Liver (tissue), 9 donors: ENCODE measurements around the gene RNF183. TPM values are rescaled to one million over a fixed set of nuclear protein-coding genes. Genes with fewer than 3 reads are reported as not detected.

ENCODE experiments used
- DNase-seq: peaks from one replicate; pipeline ENCODE4 v3.0.0-alpha.2; 2017; ENCODE audit warnings: low spot score
- H3K27ac ChIP-seq, 2 donors: one replicate each; pipeline ENCODE4 v1.7.0; 2013; ENCODE audit warnings: inconsistent platforms in 2 of 2, low read length in 2 of 2, control low read depth in 1 of 2, low read depth in 1 of 2, mild to moderate bottlenecking in 1 of 2
- H3K27me3 ChIP-seq, 4 donors: one replicate each; pipeline versions ENCODE4 v1.6.1 to v1.7.0; 2013; ENCODE audit warnings: low read length in 3 of 4, inconsistent platforms in 1 of 4, mild to moderate bottlenecking in 1 of 4, moderate library complexity in 1 of 4; ENCODE audit not compliant: control insufficient read depth in 4 of 4, insufficient read depth in 4 of 4
- H3K36me3 ChIP-seq, 4 donors: one replicate each; pipeline versions ENCODE4 v1.6.1 to v1.7.0; 2013; ENCODE audit warnings: low read length in 3 of 4, mild to moderate bottlenecking in 3 of 4, low read depth in 1 of 4, moderate library complexity in 1 of 4; ENCODE audit not compliant: control insufficient read depth in 4 of 4, insufficient read depth in 3 of 4
- H3K4me1 ChIP-seq, 4 donors: one replicate each; pipeline versions ENCODE4 v1.6.1 to v1.7.0; 2013; ENCODE audit warnings: low read length in 3 of 4, mild to moderate bottlenecking in 3 of 4, moderate library complexity in 1 of 4; ENCODE audit not compliant: control insufficient read depth in 4 of 4, insufficient read depth in 4 of 4
- H3K4me3 ChIP-seq, 3 donors: one replicate each; pipeline versions ENCODE4 v1.6.1 to v1.7.0; 2013; ENCODE audit warnings: low read length in 3 of 3, control low read depth in 1 of 3, low read depth in 1 of 3, mild to moderate bottlenecking in 1 of 3
- H3K9ac ChIP-seq, 2 donors: one replicate each; pipeline ENCODE4 v1.7.0; 2013; ENCODE audit warnings: low read length in 2 of 2, mild to moderate bottlenecking in 2 of 2, moderate library complexity in 2 of 2, control low read depth in 1 of 2, low read depth in 1 of 2
- H3K9me3 ChIP-seq, 4 donors: one replicate each; pipeline versions ENCODE4 v1.6.1 to v1.7.0; 2013; ENCODE audit warnings: low read length in 3 of 4; ENCODE audit not compliant: control insufficient read depth in 4 of 4
- ATF3 ChIP-seq: IDR thresholded peaks from 2 replicates; pipeline ENCODE4 v1.6.1; 2016; ENCODE audit warnings: antibody characterized with exemption
- CTCF ChIP-seq: fragments of 150-350 bp; IDR thresholded peaks from 2 replicates; pipeline ENCODE4 v1.5.1; 2017; ENCODE audit warnings: improper control_type of control experiment, low read depth, low read length; ENCODE audit not compliant: missing input control
- EGR1 ChIP-seq, 2 donors: IDR thresholded peaks; 2 replicates each; pipeline ENCODE4 v1.6.1; 2016 to 2018; ENCODE audit warnings: antibody characterized with exemption in 2 of 2, low read depth in 2 of 2
- FOXA1 ChIP-seq: IDR thresholded peaks from 2 replicates; pipeline ENCODE4 v1.6.1; 2016; ENCODE audit warnings: antibody characterized with exemption
- FOXA2 ChIP-seq: IDR thresholded peaks from 2 replicates; pipeline ENCODE4 v1.6.1; 2016; ENCODE audit warnings: antibody characterized with exemption
- GABPA ChIP-seq, 2 donors: IDR thresholded peaks in 1 of 2; conservative IDR thresholded peaks in 1 of 2; 2 replicates each; pipeline ENCODE4 v1.6.1; 2016; ENCODE audit warnings: antibody characterized with exemption in 2 of 2, mild to moderate bottlenecking in 1 of 2, moderate library complexity in 1 of 2
- HNF4A ChIP-seq, 2 donors: conservative IDR thresholded peaks; 2 replicates each; pipeline ENCODE4 v1.6.1; 2016; ENCODE audit warnings: antibody characterized with exemption in 2 of 2, mild to moderate bottlenecking in 2 of 2
- HNF4G ChIP-seq: IDR thresholded peaks from 2 replicates; pipeline ENCODE4 v1.6.1; 2016; ENCODE audit warnings: antibody characterized with exemption
- JUND ChIP-seq, 2 donors: IDR thresholded peaks; 2 replicates each; pipeline ENCODE4 v1.6.1; 2016; ENCODE audit warnings: antibody characterized with exemption in 2 of 2
- MAX ChIP-seq: IDR thresholded peaks from 2 replicates; pipeline ENCODE4 v1.6.1; 2016; ENCODE audit warnings: antibody characterized with exemption
- NR2F2 ChIP-seq: IDR thresholded peaks from 2 replicates; pipeline ENCODE4 v1.6.1; 2016; ENCODE audit warnings: antibody characterized with exemption
- RAD21 ChIP-seq, 2 donors: IDR thresholded peaks; 2 replicates each; pipeline ENCODE4 v1.6.1; 2016; ENCODE audit warnings: antibody characterized with exemption in 2 of 2, mild to moderate bottlenecking in 2 of 2
- REST ChIP-seq: IDR thresholded peaks from 2 replicates; pipeline ENCODE4 v1.6.1; 2016; ENCODE audit warnings: antibody characterized with exemption, mild to moderate bottlenecking
- RXRA ChIP-seq, 2 donors: IDR thresholded peaks; 2 replicates each; pipeline ENCODE4 v1.6.1; 2017 to 2018; ENCODE audit warnings: antibody characterized with exemption in 2 of 2, mild to moderate bottlenecking in 1 of 2
- SP1 ChIP-seq: IDR thresholded peaks from 2 replicates; pipeline ENCODE4 v1.6.1; 2018; ENCODE audit warnings: antibody characterized with exemption, mild to moderate bottlenecking
- TAF1 ChIP-seq: conservative IDR thresholded peaks from 2 replicates; pipeline ENCODE4 v1.6.1; 2016; ENCODE audit warnings: antibody characterized with exemption, mild to moderate bottlenecking
- YY1 ChIP-seq: IDR thresholded peaks from 2 replicates; pipeline ENCODE4 v1.6.1; 2016; ENCODE audit warnings: antibody characterized with exemption, mild to moderate bottlenecking
- ZBTB33 ChIP-seq: IDR thresholded peaks from 2 replicates; pipeline ENCODE4 v1.6.1; 2016; ENCODE audit warnings: antibody characterized with exemption
- WGBS: extraction: QIAGEN DNeasy Blood & Tissue Kit; methylation state at CpG from one replicate; pipeline ENCODE4 v1.1.7; 2013; 5-methylcytosine and 5-hydroxymethylcytosine counted together
- polyA plus RNA-seq, 2 donors: library from polyadenylated mRNA; stranded (reverse) in 1 of 2; unstranded in 1 of 2; fragments of 200-250 nt in 1 of 2; fragments of >200 nt in 1 of 2; fragmentation: Nextera tagmentation in 1 of 2; extraction: Ambion mirVana in 1 of 2; gene quantifications; one replicate each; pipeline versions ENCODE4 v1.2.1 to v1.2.3, GENCODE V29; 2013 to 2015
- total RNA-seq, 2 donors: library from RNA; depleted of rRNA; stranded (reverse); fragments of >200 nt; gene quantifications; one replicate each; pipeline ENCODE4 v1.2.3, GENCODE V29; 2014
- donor health status: healthy.
- donor health status: healthy.
- donor health status: healthy.
- donor health status: healthy.
- donor health status: healthy.

RNF183 gene
- total and polyA plus RNA-seq, 4 donors, result 0.07 TPM; not detected in 3

GRCh38 chr9:113340011-113340699 lies 37.0 kb upstream of the RNF183 start, which contains the start of gene WDR31:
TSS of gene WDR31 (minus strand) at chr9:113340275. CDS start at chr9:113332022, 8,253 bp downstream.
- DNase-seq, result peak; percentile 91
- H3K36me3 ChIP-seq, result no peaks in the 10 kb centered on the region
- peak within 1 kb of the TSS; percentile 89 to 98 (median 94) for H3K4me3 ChIP-seq
- H3K4me1 ChIP-seq, result peaks cover 8 to 21% (median 15%) of the 10 kb centered on the region in 4 donors
- H3K9ac ChIP-seq, result peak within 1 kb of the TSS; percentile 34 to 89
- peak within 1 kb of the TSS; percentile 66 to 77 for H3K27ac ChIP-seq
- TF ChIP-seq HNF4A (conservative IDR thresholded peaks at IDR 0.05) (peak in 1 of 2 donors; percentile 36), MAX (no peak), HNF4G (no peak), FOXA2 (no peak), ATF3 (peak; percentile 5), REST (peak; percentile 56), JUND (IDR thresholded peaks at IDR 0.05) (no peak), YY1 (peak; percentile 84), FOXA1 (no peak), ZBTB33 (peak; percentile 63), TAF1 (peak; percentile 85), NR2F2 (no peak), RAD21 (IDR thresholded peaks at IDR 0.05) (peak; percentile 48 to 66), GABPA (IDR thresholded peaks at IDR 0.05 in 1 of 2, conservative IDR thresholded peaks at IDR 0.05 in 1 of 2) (peak; percentile 73 to 87), EGR1 (IDR thresholded peaks at IDR 0.05; ENCODE audit: low read depth in 2 of 2) (no peak), SP1 (peak; percentile 63), CTCF (no peak), RXRA (IDR thresholded peaks at IDR 0.05) (peak in 1 of 2 donors; percentile 25)
- H3K27me3 ChIP-seq, result no peaks in the 10 kb centered on the region
- WGBS, result under 1% methylated on average over 46 of the region's 46 CpGs
- H3K9me3 ChIP-seq, result no peaks in the 10 kb centered on the region
